Measurements from ENCODE around the gene C5orf24.

Gene C5orf24

DNA sequence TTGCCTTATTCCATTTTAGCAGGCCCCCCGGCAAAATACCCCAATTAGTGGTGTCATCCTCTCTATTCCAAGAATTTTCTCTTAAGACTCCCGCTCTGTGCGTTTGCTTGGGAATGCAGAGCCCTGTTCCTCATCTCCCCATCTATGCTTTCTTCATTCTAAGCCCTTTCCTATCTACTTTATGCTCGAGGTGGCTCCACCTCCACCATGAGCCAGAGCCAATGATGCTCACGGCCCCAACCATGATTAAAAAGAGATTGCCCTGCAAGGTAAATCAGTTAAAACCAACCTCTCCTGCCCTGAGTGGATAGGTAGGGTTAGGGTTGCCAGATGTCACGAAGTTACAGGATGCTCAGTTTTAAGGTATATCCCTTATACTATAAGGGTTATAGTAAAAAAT, 27.7 kb downstream of the C5orf24 start:
- Histone ChIP-seq H3K9me3 (ENCODE audit: control insufficient read depth, insufficient read depth, low read depth, low read length) (no peaks in the 10 kb centered on the region), H3K4me3 (ENCODE audit: low read depth, low read length) (no peak overlapping the region), H3K36me3 (ENCODE audit: control insufficient read depth in 2 of 2, insufficient read depth in 1 of 2, low read length in 2 of 2) (peaks cover 0 to 13% of the 10 kb centered on the region in 2 experiments; a peak in 1 of 3 replicates), H3K27ac (ENCODE audit: extremely low read depth, low read depth, low read length) (peak overlapping the region; percentile 92; the same call in 1 of the 2 replicates), H3K4me1 (ENCODE audit: control insufficient read depth, insufficient read depth, low read length) (no peaks in the 10 kb centered on the region; the same call in 1 of the 2 replicates)
- TF ChIP-seq ZNF221 (tag by site-specific recombination; IDR thresholded peaks at IDR 0.05; ENCODE audit: borderline replicate concordance) (no peak), ZBTB21 (tag by site-specific recombination; IDR thresholded peaks at IDR 0.05) (no peak), ZNF776 (tag by site-specific recombination; IDR thresholded peaks at IDR 0.05; ENCODE audit: borderline replicate concordance) (no peak), OVOL3 (tag by site-specific recombination; IDR thresholded peaks at IDR 0.05) (no peak), ZNF366 (tag by site-specific recombination; conservative IDR thresholded peaks at IDR 0.05) (no peak), ZBTB17 (tag by site-specific recombination; IDR thresholded peaks at IDR 0.05) (peak; percentile 79), ZNF155 (tag by site-specific recombination; IDR thresholded peaks at IDR 0.05) (no peak), ZNF558 (tag by site-specific recombination; IDR thresholded peaks at IDR 0.05) (no peak), KLF10 (tag by site-specific recombination; IDR thresholded peaks at IDR 0.05) (no peak), ZNF701 (tag by site-specific recombination; IDR thresholded peaks at IDR 0.05) (no peak)
- TF ChIP-seq, protein P1, sequence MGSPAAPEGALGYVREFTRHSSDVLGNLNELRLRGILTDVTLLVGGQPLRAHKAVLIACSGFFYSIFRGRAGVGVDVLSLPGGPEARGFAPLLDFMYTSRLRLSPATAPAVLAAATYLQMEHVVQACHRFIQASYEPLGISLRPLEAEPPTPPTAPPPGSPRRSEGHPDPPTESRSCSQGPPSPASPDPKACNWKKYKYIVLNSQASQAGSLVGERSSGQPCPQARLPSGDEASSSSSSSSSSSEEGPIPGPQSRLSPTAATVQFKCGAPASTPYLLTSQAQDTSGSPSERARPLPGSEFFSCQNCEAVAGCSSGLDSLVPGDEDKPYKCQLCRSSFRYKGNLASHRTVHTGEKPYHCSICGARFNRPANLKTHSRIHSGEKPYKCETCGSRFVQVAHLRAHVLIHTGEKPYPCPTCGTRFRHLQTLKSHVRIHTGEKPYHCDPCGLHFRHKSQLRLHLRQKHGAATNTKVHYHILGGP (tag by site-specific recombination; IDR thresholded peaks at IDR 0.05), result no peak
- TF ChIP-seq, protein P2, sequence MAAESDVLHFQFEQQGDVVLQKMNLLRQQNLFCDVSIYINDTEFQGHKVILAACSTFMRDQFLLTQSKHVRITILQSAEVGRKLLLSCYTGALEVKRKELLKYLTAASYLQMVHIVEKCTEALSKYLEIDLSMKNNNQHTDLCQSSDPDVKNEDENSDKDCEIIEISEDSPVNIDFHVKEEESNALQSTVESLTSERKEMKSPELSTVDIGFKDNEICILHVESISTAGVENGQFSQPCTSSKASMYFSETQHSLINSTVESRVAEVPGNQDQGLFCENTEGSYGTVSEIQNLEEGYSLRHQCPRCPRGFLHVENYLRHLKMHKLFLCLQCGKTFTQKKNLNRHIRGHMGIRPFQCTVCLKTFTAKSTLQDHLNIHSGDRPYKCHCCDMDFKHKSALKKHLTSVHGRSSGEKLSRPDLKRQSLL (tag by site-specific recombination; IDR thresholded peaks at IDR 0.05), result peak; percentile 75
- ChIA-PET POLR2A (interaction anchor here (0.7 to 2.7 kb wide), 7 partner anchors 8 to 321 kb away, joined by 3 to 17 read pairs (median 5); partner anchors contain the start of genes C5orf24 and PCBD2), CTCF (interaction anchor here (0.6 to 2.4 kb wide), 2 partner anchors 31 to 135 kb away, joined by 3 to 10 read pairs; partner anchors contain the start of genes CAMLG and PCBD2)

DNA sequence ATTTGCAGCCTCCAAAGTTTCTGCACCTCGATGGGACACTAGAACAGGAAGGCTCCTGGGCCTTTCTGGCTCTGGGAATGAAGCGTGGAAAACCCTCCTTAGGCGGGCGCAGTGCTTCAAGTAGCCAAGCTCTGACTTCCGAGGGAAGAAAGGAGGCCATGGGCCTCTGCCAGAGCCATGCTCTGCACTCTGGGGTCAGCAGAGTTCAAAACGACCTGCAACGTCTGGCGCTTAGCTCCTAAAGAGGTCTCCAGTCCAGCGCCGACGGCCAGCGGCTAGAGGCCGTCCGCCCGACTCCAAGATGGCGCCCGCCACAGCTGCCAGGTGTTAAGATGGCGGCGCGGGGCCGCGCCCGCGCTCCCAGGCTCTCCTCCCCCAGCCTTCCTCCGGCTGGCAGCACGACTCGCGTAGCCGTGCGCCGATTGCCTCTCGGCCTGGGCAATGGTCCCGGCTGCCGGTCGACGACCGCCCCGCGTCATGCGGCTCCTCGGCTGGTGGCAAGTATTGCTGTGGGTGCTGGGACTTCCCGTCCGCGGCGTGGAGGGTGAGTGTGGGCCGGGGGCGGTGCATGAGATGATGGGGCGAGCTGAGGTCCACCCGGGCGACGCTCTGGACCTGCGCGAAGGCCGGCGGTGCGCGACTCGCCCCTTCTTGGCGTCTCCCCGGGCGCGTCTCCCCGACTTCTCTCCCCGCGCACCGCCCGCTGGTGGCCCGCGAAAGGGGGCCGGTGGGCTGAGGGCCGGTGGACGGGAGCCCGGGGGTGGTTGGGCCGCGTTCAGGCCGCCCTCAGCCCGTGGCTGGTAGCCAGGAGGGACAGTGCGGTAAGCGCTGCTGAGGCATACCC, 28.4 kb downstream of the C5orf24 start, which contains the start of gene TXNDC15:
Gene TXNDC15, plus strand, starts transcription at position 385 of the 844 bp plus-strand sequence. Its CDS starts 57 bp downstream, at position 442.
- H3K36me3 ChIP-seq (ENCODE audit: control insufficient read depth in 2 of 2, insufficient read depth in 1 of 2, low read length in 2 of 2), result peaks cover 0 to 13% of the 10 kb centered on the region in 2 experiments; a peak in 1 of 3 replicates
- H3K4me1 ChIP-seq (ENCODE audit: control insufficient read depth, insufficient read depth, low read length), result no peaks in the 10 kb centered on the region; the same call in 1 of the 2 replicates
- peak within 1 kb of the TSS; percentile 93 for H3K4me3 ChIP-seq (ENCODE audit: low read depth, low read length)
- peak within 1 kb of the TSS; percentile 92 for H3K27ac ChIP-seq (ENCODE audit: extremely low read depth, low read depth, low read length)
- ChIA-PET CTCF (interaction anchor here (0.6 to 0.7 kb wide), 2 partner anchors 136 to 287 kb away, joined by 3 to 4 read pairs; partner anchors contain the start of gene CAMLG), POLR2A (interaction anchor here (0.7 to 2.7 kb wide), 8 partner anchors 9 to 320 kb away, joined by 3 to 17 read pairs (median 4); partner anchors contain the start of genes C5orf24 and PCBD2)
- H3K9me3 ChIP-seq (ENCODE audit: control insufficient read depth, insufficient read depth, low read depth, low read length), result no peaks in the 10 kb centered on the region
- TF ChIP-seq, protein P3, sequence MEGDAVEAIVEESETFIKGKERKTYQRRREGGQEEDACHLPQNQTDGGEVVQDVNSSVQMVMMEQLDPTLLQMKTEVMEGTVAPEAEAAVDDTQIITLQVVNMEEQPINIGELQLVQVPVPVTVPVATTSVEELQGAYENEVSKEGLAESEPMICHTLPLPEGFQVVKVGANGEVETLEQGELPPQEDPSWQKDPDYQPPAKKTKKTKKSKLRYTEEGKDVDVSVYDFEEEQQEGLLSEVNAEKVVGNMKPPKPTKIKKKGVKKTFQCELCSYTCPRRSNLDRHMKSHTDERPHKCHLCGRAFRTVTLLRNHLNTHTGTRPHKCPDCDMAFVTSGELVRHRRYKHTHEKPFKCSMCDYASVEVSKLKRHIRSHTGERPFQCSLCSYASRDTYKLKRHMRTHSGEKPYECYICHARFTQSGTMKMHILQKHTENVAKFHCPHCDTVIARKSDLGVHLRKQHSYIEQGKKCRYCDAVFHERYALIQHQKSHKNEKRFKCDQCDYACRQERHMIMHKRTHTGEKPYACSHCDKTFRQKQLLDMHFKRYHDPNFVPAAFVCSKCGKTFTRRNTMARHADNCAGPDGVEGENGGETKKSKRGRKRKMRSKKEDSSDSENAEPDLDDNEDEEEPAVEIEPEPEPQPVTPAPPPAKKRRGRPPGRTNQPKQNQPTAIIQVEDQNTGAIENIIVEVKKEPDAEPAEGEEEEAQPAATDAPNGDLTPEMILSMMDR (tag by site-specific recombination; IDR thresholded peaks at IDR 0.05), result peak; percentile 31
- TF ChIP-seq ZNF529 (tag by site-specific recombination; IDR thresholded peaks at IDR 0.05; ENCODE audit: insufficient replicate concordance), result no peak
- TF ChIP-seq, protein P4, sequence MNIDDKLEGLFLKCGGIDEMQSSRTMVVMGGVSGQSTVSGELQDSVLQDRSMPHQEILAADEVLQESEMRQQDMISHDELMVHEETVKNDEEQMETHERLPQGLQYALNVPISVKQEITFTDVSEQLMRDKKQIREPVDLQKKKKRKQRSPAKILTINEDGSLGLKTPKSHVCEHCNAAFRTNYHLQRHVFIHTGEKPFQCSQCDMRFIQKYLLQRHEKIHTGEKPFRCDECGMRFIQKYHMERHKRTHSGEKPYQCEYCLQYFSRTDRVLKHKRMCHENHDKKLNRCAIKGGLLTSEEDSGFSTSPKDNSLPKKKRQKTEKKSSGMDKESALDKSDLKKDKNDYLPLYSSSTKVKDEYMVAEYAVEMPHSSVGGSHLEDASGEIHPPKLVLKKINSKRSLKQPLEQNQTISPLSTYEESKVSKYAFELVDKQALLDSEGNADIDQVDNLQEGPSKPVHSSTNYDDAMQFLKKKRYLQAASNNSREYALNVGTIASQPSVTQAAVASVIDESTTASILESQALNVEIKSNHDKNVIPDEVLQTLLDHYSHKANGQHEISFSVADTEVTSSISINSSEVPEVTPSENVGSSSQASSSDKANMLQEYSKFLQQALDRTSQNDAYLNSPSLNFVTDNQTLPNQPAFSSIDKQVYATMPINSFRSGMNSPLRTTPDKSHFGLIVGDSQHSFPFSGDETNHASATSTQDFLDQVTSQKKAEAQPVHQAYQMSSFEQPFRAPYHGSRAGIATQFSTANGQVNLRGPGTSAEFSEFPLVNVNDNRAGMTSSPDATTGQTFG (tag by site-specific recombination; IDR thresholded peaks at IDR 0.05; ENCODE audit: borderline replicate concordance), result no peak
- TF ChIP-seq, protein P5, sequence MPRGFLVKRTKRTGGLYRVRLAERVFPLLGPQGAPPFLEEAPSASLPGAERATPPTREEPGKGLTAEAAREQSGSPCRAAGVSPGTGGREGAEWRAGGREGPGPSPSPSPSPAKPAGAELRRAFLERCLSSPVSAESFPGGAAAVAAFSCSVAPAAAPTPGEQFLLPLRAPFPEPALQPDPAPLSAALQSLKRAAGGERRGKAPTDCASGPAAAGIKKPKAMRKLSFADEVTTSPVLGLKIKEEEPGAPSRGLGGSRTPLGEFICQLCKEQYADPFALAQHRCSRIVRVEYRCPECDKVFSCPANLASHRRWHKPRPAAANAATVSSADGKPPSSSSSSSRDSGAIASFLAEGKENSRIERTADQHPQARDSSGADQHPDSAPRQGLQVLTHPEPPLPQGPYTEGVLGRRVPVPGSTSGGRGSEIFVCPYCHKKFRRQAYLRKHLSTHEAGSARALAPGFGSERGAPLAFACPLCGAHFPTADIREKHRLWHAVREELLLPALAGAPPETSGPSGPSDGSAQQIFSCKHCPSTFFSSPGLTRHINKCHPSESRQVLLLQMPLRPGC (tag by site-specific recombination; IDR thresholded peaks at IDR 0.05), result peak; percentile 64
- TF ChIP-seq, protein P6, sequence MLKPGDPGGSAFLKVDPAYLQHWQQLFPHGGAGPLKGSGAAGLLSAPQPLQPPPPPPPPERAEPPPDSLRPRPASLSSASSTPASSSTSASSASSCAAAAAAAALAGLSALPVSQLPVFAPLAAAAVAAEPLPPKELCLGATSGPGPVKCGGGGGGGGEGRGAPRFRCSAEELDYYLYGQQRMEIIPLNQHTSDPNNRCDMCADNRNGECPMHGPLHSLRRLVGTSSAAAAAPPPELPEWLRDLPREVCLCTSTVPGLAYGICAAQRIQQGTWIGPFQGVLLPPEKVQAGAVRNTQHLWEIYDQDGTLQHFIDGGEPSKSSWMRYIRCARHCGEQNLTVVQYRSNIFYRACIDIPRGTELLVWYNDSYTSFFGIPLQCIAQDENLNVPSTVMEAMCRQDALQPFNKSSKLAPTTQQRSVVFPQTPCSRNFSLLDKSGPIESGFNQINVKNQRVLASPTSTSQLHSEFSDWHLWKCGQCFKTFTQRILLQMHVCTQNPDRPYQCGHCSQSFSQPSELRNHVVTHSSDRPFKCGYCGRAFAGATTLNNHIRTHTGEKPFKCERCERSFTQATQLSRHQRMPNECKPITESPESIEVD (tag by site-specific recombination; IDR thresholded peaks at IDR 0.05), result no peak
- TF ChIP-seq, protein P7, sequence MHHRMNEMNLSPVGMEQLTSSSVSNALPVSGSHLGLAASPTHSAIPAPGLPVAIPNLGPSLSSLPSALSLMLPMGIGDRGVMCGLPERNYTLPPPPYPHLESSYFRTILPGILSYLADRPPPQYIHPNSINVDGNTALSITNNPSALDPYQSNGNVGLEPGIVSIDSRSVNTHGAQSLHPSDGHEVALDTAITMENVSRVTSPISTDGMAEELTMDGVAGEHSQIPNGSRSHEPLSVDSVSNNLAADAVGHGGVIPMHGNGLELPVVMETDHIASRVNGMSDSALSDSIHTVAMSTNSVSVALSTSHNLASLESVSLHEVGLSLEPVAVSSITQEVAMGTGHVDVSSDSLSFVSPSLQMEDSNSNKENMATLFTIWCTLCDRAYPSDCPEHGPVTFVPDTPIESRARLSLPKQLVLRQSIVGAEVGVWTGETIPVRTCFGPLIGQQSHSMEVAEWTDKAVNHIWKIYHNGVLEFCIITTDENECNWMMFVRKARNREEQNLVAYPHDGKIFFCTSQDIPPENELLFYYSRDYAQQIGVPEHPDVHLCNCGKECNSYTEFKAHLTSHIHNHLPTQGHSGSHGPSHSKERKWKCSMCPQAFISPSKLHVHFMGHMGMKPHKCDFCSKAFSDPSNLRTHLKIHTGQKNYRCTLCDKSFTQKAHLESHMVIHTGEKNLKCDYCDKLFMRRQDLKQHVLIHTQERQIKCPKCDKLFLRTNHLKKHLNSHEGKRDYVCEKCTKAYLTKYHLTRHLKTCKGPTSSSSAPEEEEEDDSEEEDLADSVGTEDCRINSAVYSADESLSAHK (tag by site-specific recombination; IDR thresholded peaks at IDR 0.05), result peak; percentile 45; the same call in 1 of the 2 replicates
- no peak for TF ChIP-seq ZNF133 (tag by site-specific recombination; IDR thresholded peaks at IDR 0.05)
